HL-60/S4 treated with retinoic acid at 250 ng/mL for 4 days and 3 days (cell line): ENCODE data around the gene C21orf91.

Experiments
- in situ Hi-C: fragments of 300-500 bp; cut with MboI; formaldehyde crosslinking; loops from 2 replicates; pipeline ENCODE4 v1.7.0; 2022; ENCODE audit warnings: low sequenced_read_pairs

Gene C21orf91

DNA sequence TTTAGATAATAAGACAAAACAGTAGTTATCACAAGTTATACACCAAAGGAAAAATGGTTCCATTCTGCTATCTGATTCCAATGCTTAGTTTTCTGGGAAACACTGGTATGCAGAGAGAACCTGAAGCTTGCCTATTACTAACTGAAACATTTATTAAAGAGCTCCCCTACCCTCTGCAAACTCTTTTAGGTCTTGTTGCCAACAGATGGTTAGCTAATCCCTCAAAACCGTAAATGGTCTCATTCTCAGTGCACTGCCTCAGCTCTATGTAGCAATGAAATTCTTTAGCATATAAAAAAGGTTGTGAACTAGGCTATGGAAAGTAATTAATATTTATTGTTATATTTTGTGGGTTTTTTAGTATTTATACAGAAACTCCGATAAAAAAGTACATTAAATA, 20.4 kb downstream of the C21orf91 start:
- in situ Hi-C loops, result no loop called here

DNA sequence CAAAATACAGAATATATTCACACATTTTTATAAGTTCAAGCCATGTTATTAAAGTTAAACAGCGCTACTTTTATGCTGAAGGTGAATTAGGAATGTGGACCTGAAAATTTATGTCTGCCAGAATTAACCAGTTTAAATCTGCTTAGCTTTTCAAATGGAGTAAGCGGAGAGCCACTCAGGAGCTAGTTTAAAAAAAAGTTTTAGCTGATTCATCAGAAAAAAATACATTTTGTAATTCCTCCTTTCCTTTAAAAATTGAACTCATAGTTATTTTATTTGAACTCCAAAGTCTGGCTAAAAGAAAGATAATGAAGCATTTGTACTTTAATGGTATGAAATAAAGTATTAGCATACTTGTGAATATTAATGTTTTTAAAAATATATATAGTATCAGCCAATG, 21.2 kb downstream of the C21orf91 start:
- in situ Hi-C loops, result no loop called here

DNA sequence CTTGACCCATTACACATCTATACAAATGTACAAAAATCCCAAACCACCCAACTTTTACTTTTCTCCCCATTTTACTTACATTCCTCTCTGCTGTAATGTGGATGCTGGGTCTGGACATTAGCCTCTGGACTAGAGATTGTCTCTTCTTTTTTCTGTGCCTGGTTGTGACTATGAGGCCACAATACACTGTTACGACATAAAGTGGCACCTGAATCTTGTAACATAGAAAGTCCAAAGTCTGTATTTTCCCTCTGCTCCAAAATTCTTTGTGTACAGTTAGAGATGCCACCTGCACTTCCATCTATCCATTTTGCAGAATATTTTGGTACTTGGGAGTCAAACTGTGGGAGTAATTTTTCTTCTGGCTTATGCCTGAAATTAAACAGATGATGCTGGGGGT, 22.7 kb downstream of the C21orf91 start:
- in situ Hi-C loops, result no loop called here

DNA sequence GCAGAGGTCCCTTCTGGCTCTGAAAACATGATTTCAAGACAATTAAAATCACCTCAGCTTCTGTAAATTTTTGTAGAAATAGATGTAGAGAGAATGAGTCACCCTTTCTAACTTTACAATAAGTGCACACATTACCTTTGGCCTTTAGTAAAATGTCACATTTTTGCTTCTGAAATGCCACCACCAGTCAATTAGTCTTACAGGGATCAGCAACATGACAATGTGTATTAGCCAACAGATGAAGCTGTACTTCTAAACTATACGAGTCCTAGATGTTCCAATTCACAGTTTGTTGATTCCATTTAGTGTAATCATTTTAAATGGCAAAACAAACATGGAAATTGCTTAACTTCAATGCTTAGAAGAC, 23.1 kb downstream of the C21orf91 start:
- in situ Hi-C loops, result no loop called here

DNA sequence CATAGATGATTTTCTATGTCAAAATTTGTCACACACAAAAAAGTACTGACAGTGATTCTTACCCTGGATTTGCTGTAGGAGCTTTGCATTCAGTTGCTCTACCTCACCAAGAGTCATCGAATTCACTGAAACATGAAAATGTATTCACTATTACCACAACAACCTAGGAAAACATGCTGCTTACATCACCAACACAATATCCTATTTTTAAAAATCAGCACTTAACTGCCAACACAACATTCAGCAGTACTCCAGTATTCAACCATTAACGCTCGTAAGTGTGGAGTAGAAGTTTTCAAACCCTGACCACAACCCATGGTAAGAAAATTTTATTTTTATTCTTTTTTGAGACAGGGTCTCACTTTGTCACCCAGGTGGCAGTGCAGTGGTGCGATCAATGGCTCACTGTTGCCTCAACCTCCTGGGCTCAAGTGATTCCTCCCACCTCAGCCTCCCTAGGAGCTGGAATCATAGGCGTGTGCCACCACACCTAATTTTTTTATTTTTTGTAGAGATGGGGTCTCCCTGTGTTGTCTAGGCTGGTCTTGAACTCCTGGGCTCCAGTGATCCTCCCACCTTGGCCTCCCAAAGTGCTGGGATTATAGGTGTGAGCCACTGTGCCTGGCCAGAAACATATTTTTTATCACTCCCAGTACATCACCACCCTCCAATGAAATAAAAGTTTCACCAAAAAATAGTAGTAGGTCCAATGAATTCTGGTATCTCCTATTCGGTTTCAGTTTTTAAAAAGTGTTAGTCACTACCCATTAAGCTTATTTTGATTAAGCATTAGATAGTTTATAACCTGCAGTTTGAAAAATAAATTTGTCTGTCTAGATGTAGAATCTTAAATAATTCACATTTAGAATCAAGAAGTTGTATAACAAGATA, 23.8 kb downstream of the C21orf91 start:
- in situ Hi-C loops, result no loop called here

DNA sequence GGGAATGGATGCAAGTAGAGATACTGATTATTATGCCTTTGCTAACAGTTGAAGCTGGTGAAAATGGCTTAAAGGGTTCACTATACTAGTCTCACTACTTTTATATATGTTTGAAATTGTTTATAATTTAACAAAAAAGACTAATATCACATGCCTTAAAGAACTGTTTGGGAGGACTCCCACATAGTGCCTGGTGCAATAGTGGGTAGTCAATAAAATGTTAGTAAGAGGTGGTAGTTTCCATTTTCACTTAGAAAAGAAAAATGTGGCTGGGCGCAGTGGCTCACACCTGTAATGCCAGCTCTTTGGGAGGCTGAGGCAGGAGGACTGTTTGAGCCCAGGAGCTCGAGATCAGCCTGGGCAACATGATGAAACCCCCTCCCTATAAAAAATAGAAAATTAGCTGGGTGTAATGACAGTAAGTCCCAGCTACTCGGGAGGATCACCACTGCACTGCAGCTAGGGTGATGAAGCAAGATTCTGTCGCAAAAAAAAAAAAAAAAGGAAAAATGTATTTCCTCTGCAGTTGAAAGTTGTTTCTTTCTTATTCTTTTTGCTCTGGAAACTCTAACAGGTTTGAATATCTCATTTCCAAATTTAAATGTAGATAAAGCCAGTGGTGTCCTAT, 24.5 kb downstream of the C21orf91 start:
- in situ Hi-C loops, result no loop called here

DNA sequence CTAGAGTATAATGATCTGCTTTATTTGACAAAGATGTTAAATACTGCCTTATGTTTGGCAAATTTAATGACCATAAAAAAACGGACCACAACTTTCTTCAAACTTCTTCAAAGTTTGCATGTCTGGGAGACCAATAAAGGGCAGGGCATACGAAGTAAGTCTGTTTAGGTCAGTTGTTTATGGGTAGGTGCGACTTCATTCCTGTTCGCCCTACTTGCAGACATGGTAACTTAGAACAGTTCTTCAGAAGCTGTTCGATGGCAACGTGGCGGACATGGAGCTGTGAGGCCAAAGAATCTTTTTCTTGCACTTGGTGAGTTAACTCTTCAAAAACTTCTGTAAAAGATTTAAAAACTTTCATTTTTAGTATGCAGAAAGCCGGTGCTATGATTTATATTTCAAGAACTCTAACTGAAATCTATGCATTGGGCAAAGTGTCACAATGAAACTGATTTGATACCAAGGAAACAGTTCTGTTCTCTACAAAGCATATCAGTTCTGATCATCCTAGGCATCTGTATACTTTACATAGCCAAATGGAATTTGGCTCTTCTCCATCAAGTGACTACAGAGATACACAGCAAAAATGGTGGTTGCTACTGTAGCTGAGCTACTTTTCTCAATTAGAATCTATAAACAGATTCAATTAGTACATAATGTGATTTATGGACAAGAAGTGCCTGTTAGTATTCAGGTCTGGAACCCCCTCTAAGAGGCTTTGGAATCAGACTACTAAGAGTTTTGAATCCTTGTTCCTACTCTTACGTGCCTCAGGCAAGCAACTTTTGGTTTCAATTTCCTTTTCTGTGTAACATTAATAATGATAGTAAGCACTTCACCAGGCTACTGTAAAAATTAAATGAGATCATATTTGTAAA, 25.7 kb downstream of the C21orf91 start:
- in situ Hi-C loops, result no loop called here

DNA sequence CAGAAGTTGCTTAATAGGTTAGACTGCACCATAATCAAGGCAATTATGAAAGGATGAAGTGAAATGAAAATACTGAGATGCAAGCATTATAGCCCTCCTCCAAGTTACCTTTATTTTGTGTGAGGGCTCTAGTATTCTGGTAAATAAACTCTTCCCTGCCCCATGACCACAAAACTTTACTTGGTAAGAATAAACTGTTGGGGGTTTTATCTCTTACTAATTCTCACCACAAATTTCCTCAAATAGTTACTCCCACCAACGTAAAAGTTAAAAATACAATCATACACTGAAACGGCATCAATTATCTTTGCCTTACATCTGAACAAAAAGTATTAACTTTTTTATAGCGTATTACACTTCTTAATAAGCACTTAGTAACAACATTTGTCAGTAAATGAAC, 29.5 kb downstream of the C21orf91 start:
- in situ Hi-C loops, result no loop called here

DNA sequence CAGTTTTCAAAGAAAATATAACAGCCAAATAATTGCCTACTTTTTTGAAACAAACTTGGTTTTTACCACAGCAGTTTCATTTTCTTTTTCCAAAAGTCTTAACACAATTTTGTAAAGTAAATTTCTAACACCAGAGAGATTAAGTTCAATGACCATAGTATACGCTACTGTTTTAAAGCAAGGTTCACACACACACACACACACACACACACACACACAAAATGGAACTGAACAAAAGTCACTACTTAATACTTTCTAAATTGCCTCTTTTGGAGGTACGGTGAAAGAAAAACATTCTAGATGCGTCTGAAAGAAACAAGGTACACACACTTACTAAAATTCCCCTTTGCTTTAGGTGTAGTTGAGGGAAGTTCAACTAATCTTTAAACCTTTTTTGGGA, 30.1 kb downstream of the C21orf91 start:
- in situ Hi-C loops, result no loop called here

DNA sequence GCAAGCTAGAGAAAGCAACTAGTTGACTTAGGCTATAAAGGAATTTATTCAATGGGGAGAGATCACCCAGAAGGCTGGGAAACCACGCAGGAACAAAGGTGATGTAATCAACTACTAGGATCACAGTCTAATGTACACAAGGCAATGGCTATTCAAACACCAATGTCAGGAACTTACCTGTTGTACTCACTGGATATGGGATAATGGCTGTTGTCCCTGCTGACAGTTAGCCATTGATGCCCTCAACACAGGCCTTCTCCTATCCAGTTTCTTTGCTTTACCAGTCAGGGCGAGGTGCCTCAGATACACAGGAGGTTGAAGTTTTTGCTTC, 32.3 kb downstream of the C21orf91 start:
- in situ Hi-C loops, result no loop called here

DNA sequence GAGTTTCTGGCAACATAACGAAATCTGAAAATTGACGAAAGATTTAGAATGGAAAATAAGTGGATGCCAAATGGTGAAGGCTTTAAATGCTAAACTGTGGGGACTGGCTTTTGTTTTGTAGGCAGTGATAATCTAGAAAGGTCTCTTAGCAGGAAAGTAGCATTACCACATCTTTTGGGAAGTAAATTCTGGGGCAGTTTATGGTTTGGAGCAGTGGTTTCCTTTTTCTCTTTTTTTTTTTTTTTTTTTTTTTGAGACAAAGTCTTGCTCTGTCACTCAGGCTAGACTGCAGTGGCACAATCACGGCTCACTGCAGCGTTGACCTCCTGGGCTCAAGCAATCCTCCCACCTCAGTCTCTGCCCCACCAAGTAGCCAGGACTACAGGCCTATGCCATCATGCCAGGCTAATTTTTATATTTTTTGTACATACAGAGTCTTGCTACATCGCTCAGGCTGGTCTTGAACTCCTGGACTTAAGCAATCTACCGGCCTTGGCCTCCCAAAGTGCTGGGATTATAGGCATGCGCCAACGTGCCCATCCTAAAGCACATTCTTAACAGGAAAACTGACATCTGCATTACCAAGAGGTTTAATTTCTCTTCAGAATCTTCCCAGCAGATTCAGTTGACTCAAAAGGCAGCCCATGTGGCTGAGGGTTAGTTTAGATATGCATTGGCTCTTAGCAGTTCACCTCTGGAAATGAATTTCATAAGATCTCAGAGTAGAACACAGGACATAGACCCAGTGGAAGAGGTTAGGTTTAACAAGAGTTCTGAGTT, 32.9 kb downstream of the C21orf91 start:
- in situ Hi-C loops, result no loop called here

DNA sequence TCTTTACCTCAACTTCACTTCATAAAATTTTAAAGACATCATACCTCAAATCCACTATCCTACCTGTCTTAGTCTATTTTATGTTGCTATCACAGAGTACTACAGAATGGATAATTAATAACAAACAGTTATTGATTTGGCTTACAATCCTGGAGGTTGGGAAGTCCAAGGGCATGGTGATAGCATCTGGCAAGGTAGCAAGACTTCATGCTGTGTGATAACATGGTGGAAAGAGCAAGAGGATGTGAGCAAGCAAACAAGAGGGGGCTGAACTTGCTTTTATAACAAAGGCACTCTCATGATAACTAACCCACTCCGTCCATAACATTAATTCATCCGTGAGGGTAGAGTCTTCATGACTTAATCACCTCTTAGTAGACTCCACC, 33.8 kb downstream of the C21orf91 start:
- in situ Hi-C loops, result no loop called here

DNA sequence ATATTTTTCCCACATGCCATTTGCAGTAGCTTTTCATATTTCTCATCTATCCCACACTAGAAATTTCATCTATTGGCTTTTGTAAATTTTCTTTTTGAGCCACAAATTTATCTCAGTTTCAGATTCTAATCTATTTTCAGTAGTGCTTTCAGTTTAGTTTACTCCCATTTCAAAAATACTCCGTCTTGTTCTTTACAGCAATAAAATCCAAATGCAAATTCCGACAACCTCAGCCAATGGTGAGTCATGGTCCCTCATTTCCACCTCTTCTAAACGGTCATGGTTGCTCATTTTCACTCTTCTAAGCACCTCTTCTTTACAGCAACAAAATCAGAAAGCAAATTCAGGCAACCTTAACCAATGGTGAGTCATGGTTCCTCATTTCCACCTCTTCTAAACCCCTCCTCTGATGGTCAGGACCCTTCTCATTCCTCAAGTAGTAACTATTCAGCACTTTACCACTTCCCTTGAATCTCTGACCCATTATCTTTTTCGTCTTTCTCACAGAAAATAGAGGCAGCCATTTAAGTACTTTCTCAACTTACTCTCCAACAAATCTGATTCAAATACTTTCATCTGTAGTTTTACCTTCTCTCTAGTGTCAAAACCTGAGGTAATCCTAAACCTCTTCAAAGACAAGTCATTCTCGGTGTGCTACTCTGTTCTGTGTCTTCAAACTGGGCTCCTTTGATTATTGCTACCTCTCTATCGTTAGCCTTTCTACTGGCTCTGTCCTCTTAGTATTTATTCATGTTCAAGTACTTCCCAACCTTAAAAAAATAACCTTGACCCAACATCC, 34.4 kb downstream of the C21orf91 start:
- in situ Hi-C loops, result no loop called here

DNA sequence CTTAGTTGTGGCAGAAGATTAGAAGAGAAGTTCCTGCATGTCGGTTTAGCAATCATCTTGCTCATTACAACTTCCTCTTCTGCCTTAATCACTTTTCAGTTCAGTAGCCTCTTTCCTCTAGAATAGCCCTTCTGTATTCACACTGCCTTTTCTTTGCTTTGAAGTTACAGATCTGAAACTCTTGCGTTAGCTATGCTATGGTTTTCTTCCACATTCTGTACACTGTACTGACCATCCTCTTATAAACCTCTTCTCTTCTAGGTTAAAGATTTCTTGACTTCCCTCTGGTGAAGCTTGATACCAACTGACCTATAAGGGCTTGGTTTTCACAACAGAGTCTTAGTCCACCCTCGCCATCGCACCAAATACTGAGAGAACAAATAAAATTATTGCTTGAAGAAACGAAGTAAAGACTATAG, 35.0 kb downstream of the C21orf91 start:
- in situ Hi-C loops, result no loop called here

DNA sequence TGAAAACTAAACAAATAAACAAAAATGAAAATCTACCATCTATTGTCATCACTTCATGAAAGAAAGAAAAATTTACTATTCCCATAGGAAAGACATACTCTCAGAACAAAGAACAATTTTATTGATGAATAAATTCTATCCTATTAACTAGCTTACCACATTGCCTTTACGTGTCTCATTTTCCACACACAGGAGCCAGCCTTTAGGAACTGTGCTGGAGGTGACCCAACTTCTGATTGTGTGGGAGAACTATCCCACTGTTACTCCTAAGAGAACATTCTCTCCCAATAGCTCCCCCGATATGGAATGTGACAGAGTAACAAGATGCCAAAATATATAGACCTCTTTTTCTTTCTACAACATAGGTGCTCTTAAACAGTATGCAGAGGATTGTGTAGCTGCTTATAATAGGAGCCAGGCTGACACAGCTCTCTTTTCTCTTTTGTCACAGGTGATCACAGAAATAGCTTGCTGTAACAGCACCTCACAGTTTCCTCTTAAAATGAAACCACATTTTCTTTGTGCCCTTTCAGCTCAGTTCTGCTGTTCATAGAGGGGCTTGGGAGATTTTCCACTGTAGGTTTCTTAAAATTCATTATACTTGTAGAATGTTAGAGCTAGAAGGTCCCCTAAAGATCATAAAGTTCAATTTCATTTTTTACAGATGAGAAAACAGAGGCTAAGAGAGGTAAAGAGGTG, 35.5 kb downstream of the C21orf91 start:
- in situ Hi-C loops, result no loop called here

DNA sequence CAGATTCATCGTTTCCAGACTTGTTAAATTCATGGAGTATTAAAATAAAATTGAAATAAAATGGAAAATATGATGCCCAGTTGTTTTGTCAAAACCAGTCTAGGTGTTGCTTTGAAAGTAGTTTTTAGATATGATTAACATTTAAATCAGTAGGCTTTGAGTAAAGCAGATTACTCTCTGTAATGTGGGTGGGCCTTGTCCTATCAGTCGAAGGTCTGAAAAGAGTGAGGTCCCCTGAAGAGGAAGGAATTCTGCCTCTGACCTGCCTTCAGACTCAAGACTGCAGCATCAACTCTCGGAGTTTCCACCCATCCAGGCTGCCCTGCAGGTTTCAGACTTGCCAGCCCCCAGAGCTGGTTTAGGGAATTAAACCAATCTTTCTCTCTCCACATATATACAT, 36.2 kb downstream of the C21orf91 start:
- in situ Hi-C loops, result no loop called here

DNA sequence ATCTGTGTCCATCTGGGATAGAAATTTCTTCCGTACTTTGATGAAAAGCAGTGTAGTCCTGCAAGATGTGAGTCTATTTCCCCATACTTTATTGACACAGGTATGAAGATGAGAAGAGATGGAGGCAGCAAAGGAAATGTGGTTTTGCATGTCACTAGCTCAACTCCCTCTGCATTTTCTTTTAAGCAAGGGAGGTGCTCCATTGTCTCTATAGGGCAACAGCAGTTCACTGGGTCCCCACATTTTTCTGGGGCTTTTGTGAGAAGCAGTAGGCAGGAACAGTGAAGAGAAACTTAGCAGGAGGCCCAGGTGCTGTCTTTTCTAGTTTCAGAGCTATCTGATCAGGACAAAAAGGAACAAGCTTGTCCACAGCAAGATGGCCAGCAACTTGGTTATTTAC, 37.1 kb downstream of the C21orf91 start:
- in situ Hi-C loops, result no loop called here

DNA sequence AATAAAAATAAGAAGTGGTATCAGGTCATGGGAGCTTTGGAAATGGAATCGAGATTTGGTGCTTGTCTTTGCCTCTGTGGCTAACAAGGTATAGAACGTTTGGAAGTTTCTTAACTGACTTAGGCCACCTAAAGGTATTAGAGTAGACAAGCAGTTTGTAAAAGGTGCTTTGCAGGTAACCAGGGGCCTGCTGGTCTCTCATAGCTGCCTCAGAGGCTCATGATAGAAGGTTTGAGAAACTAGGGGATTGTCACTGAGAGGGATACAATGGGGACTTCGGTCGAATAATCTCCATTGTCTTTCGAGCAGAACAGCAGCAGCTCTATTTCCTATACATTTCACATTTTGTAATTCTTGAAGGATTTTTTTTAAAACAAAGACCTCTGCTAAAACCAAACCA, 37.6 kb downstream of the C21orf91 start:
- in situ Hi-C loops, result no loop called here

DNA sequence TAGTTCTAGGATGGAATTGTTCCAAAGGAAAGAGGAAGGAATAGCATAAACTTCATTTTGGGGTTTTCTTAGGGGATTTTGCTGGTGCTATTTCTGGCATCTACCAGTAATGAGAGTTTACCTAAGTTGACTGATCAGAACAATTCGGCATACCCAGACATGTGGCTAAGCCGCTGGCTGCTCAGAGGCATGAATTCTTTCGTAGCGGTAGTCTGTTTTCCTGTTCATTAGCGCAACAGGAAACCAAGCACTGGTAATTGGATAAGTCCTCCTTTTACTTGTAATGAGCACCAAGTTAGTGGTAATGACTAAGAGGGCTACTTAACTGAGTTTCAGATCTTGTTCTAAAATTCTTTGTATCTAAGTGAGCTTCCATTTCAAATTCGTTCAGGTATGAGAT, 38.6 kb downstream of the C21orf91 start:
- in situ Hi-C loops, result no loop called here

DNA sequence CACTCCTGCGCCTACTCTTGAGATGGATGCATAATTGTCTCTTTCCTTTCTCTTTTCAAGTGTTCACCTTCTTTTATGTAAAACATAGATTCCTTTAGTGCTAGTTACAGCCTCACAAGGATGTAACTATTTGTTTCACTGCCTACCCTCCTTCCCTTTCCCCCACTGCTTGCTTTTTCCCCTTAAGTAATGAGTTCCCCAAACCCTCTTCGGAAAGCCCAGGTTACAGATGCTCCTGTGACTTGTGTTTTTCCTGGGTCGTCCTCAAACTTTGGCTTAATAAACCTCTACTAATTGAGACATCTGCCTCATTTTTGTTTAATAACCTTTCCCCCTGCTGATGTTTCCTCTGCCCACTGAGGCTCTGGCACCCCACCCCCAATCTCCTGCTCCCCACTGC, 39.2 kb downstream of the C21orf91 start:
- in situ Hi-C loops, result no loop called here
